A673 (cell line): Measurements from ENCODE around the gene DIP2C. TPM values are rescaled to one million over a fixed set of nuclear protein-coding genes. Genes with fewer than 3 reads are reported as not detected.

Experiments
- BruUV-seq: library from RNA; stranded (reverse); fragments of 400-500 nt; replicated peaks from 2 replicates; lab custom pipeline; 2021; lab: Mats Ljungman, UMichigan
- CTCF ChIA-PET: fragments of 300-600 bp; sonication (Branson Sonifier 250); formaldehyde crosslinking; loops from one replicate; lab custom pipeline; 2022; ENCODE audit warnings: antibody characterized with exemption; lab: Charles Lee
- POLR2A ChIA-PET: fragments of 300-600 bp; sonication (Branson Sonifier 250); formaldehyde crosslinking; loops from one replicate; lab custom pipeline; 2022; ENCODE audit warnings: antibody characterized with exemption; ENCODE audit not compliant: low non-redundant PET; lab: Charles Lee
- DNase-seq: peaks from one replicate; pipeline ENCODE4 v3.0.0-alpha.2; 2015; ENCODE audit warnings: low spot score
- H3K27ac ChIP-seq: fragments of 200-600 bp; sonication (generic); 2 replicates; pipeline ENCODE4 v1.5.1; 2016; ENCODE audit warnings: mixed run types, low read depth, mild to moderate bottlenecking, mixed read lengths, antibody characterized with exemption, low read length; ENCODE audit not compliant: poor library complexity, severe bottlenecking
- H3K27me3 ChIP-seq: fragments of 200-600 bp; sonication (generic); replicated peaks from 2 replicates; pipeline ENCODE4 v1.6.1; 2017; ENCODE audit warnings: mixed run types, low read depth, mild to moderate bottlenecking, mixed read lengths, antibody characterized with exemption, low read length; ENCODE audit not compliant: insufficient read depth, poor library complexity
- H3K36me3 ChIP-seq: fragments of 200-600 bp; sonication (generic); 2 replicates; pipeline ENCODE4 v1.6.1; 2016; ENCODE audit warnings: mixed run types, mild to moderate bottlenecking, mixed read lengths, antibody characterized with exemption, low read length; ENCODE audit not compliant: insufficient read depth, poor library complexity, severe bottlenecking
- H3K4me1 ChIP-seq: fragments of 200-600 bp; sonication (generic); 2 replicates; pipeline ENCODE4 v1.6.1; 2017; ENCODE audit warnings: mixed run types, mild to moderate bottlenecking, mixed read lengths, antibody characterized with exemption, low read length; ENCODE audit not compliant: insufficient read depth, poor library complexity, severe bottlenecking
- H3K4me3 ChIP-seq: fragments of 200-600 bp; sonication (generic); 2 replicates; pipeline ENCODE4 v1.5.1; 2016; ENCODE audit warnings: low read depth, mixed run types, mild to moderate bottlenecking, mixed read lengths, low read length; ENCODE audit not compliant: poor library complexity, severe bottlenecking
- H3K9me3 ChIP-seq: fragments of 200-600 bp; sonication (generic); 2 replicates; pipeline ENCODE4 v1.6.1; 2016; ENCODE audit warnings: mixed run types, low read depth, mild to moderate bottlenecking, mixed read lengths, antibody characterized with exemption, low read length; ENCODE audit not compliant: poor library complexity, severe bottlenecking
- EZH2 ChIP-seq: fragments of 200-600 bp; sonication (generic); IDR thresholded peaks from 2 replicates; pipeline ENCODE4 v1.6.1; 2017; ENCODE audit warnings: borderline replicate concordance, low read depth, mild to moderate bottlenecking, mixed read lengths, antibody characterized with exemption, low read length; ENCODE audit not compliant: poor library complexity, severe bottlenecking
- intact Hi-C: fragments of 100-400 bp; cut with micrococcal nuclease; formaldehyde crosslinking; loops from one replicate; pipeline ENCODE4 v1.10.0; 2022; ENCODE audit not compliant: unreplicated experiment
- total RNA-seq: library from RNA; stranded (reverse); gene quantifications from 2 replicates; pipeline ENCODE4 v1.2.3, GENCODE V29; 2021
- TF ChIP-seq, protein P1 (sequence below): fragments of 300-800, 200-600 bp; sonication (generic); conservative IDR thresholded peaks from 2 replicates; pipeline ENCODE4 v1.5.1; 2017; ENCODE audit warnings: low read depth, mild to moderate bottlenecking, antibody characterized with exemption, low read length, moderate library complexity, mixed read lengths

Gene DIP2C
- total RNA-seq, 1 experiment from 2014 or later: 13.2 TPM

DNA sequence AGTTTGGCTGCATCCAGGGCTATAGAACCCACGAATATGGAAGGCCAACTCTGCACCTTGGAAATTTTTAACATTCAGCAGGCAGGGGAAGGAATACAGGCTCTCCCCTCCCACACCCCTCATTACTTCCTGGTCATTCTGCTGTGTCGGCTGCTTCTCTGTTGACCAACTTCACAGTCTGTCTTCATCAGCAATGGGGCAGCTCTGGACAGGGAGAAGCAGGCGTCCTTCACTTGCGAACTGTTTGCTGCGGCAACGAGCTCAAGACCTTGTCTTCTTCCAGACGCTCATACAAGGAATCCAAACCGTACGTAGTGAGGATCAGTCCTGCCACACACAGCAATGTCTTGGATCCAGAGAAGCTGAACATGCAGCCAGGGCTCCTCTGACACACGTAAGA is 192.2 kb downstream of the DIP2C start:
- no peak for TF ChIP-seq EZH2
- TF ChIP-seq, protein P1, sequence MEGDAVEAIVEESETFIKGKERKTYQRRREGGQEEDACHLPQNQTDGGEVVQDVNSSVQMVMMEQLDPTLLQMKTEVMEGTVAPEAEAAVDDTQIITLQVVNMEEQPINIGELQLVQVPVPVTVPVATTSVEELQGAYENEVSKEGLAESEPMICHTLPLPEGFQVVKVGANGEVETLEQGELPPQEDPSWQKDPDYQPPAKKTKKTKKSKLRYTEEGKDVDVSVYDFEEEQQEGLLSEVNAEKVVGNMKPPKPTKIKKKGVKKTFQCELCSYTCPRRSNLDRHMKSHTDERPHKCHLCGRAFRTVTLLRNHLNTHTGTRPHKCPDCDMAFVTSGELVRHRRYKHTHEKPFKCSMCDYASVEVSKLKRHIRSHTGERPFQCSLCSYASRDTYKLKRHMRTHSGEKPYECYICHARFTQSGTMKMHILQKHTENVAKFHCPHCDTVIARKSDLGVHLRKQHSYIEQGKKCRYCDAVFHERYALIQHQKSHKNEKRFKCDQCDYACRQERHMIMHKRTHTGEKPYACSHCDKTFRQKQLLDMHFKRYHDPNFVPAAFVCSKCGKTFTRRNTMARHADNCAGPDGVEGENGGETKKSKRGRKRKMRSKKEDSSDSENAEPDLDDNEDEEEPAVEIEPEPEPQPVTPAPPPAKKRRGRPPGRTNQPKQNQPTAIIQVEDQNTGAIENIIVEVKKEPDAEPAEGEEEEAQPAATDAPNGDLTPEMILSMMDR: no peak
- POLR2A ChIA-PET: no interaction called here
- no TSS peak for BruUV-seq
- Histone ChIP-seq H3K9me3 (no peaks in the 10 kb centered on the region), H3K27ac (no peak overlapping the region), H3K4me1 (no peaks in the 10 kb centered on the region), H3K27me3 (no peaks in the 10 kb centered on the region), H3K36me3 (no peaks in the 10 kb centered on the region), H3K4me3 (no peak overlapping the region)
- DNase-seq: no peak
- intact Hi-C loops: no loop called here
- CTCF ChIA-PET: no interaction called here

DNA sequence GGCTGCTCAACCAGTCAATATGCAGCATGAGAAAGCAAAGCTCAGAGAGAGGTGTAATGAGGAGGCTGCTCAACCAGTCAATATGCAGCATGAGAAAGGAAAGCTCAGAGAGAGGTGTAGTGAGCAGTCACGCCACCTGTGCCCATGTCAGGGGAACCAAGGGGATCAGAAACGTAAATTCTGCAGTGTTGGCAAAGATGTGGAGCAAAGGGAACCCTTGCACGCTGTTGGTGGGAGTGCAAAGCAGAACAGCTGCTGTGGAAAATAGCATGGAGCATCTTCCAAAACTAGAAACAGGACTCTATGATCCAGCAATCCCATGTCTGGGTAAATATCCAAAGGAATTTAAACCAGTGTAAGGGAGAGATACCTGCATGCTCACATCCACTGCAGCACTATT is 194.9 kb downstream of the DIP2C start:
- Histone ChIP-seq H3K27me3 (no peaks in the 10 kb centered on the region), H3K4me1 (no peaks in the 10 kb centered on the region), H3K36me3 (no peaks in the 10 kb centered on the region), H3K9me3 (no peaks in the 10 kb centered on the region), H3K27ac (no peak overlapping the region), H3K4me3 (no peak overlapping the region)
- CTCF ChIA-PET: no interaction called here
- DNase-seq: no peak
- POLR2A ChIA-PET: no interaction called here
- TF ChIP-seq, protein P1: no peak
- no peak for TF ChIP-seq EZH2
- BruUV-seq: no TSS peak
- intact Hi-C loops: no loop called here

DNA sequence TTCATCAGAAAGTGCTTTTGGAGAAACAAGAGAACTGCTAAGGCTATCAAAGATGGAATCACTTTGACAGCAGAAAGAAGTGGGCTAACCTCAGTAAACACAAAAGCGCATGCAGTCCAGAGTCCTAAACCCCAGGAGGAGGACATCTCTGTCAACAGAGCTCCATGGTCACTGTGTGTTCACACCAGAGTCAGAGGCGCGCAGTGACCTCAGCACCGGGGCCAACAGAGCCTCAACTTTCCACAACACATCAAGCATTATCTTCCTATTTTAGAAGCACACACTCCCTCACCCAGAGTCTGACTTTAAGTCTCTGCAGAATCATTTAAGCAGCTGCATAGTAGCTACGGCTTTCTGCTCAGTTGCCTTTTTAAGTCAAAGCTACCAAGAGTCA is 195.3 kb downstream of the DIP2C start:
- Histone ChIP-seq H3K27me3 (no peaks in the 10 kb centered on the region), H3K4me1 (no peaks in the 10 kb centered on the region), H3K4me3 (no peak overlapping the region), H3K36me3 (no peaks in the 10 kb centered on the region), H3K27ac (no peak overlapping the region), H3K9me3 (no peaks in the 10 kb centered on the region)
- CTCF ChIA-PET: no interaction called here
- intact Hi-C loops: no loop called here
- no TSS peak for BruUV-seq
- TF ChIP-seq, protein P1: no peak
- no peak for TF ChIP-seq EZH2
- POLR2A ChIA-PET: no interaction called here
- DNase-seq: no peak
